ENCODE results near the gene PSMD13.

Gene PSMD13

DNA sequence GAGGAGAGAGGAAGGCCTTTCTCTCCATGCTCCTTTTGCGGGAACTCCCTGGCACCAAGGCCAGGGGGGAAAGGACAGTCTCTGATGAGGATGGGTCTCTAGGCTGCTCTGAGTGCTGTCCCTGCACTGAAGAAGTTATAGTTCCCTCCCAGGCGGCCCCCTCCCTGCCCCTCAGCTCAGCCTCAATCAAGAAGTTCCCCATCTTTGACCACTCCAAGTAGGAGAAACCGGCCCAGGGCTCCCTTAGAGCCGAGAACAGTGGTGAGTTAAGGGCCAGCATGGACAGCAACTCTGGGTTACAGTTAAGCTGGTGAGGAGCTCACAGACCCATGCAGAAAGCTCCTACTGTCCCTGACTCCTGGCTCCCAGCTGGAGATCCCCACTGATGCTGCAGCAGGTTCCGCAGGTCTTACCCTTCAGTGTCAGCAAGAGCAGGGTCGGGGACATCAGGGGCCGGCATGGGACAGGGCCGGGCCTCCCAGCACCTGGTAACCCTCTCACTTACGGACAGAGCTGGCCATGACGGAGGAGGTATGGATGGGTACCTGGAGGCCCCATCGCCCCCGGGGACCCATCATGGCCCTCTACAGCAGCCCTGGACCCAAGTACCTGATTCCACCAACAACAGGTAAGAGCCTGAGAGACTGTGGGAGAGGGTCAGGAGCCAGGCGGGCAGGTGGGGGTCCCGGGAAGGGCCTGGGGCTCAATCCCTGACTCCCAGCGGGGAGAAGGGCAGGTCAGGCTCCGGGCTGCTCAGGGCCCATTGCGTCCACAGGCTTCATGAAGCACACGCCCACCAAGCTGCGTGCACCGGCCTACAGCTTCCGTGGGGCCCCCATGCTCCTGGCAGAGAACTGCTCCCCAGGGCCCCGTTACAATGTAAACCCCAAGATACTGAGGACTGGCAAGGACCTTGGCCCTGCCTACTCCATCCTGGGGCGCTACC lies 39.7 kb upstream of the PSMD13 start:
- H3K27ac ChIP-seq (replicated peaks) = no peak overlapping the region
- peak in 1 of 2 experiments; percentile 0 for DNase-seq (ENCODE audit: low read depth in 1 of 2, low spot score in 1 of 2)
- H3K4me3 ChIP-seq (replicated peaks; ENCODE audit: insufficient read depth, low read length) = no peak overlapping the region
- no peaks in the 10 kb centered on the region for H3K27me3 ChIP-seq (ENCODE audit: insufficient read depth, poor library complexity, severe bottlenecking)
- TF ChIP-seq, protein P1, sequence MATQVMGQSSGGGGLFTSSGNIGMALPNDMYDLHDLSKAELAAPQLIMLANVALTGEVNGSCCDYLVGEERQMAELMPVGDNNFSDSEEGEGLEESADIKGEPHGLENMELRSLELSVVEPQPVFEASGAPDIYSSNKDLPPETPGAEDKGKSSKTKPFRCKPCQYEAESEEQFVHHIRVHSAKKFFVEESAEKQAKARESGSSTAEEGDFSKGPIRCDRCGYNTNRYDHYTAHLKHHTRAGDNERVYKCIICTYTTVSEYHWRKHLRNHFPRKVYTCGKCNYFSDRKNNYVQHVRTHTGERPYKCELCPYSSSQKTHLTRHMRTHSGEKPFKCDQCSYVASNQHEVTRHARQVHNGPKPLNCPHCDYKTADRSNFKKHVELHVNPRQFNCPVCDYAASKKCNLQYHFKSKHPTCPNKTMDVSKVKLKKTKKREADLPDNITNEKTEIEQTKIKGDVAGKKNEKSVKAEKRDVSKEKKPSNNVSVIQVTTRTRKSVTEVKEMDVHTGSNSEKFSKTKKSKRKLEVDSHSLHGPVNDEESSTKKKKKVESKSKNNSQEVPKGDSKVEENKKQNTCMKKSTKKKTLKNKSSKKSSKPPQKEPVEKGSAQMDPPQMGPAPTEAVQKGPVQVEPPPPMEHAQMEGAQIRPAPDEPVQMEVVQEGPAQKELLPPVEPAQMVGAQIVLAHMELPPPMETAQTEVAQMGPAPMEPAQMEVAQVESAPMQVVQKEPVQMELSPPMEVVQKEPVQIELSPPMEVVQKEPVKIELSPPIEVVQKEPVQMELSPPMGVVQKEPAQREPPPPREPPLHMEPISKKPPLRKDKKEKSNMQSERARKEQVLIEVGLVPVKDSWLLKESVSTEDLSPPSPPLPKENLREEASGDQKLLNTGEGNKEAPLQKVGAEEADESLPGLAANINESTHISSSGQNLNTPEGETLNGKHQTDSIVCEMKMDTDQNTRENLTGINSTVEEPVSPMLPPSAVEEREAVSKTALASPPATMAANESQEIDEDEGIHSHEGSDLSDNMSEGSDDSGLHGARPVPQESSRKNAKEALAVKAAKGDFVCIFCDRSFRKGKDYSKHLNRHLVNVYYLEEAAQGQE (IDR thresholded peaks at IDR 0.05; ENCODE audit: insufficient replicate concordance, low read depth) = no peak
- TF ChIP-seq, protein P2, sequence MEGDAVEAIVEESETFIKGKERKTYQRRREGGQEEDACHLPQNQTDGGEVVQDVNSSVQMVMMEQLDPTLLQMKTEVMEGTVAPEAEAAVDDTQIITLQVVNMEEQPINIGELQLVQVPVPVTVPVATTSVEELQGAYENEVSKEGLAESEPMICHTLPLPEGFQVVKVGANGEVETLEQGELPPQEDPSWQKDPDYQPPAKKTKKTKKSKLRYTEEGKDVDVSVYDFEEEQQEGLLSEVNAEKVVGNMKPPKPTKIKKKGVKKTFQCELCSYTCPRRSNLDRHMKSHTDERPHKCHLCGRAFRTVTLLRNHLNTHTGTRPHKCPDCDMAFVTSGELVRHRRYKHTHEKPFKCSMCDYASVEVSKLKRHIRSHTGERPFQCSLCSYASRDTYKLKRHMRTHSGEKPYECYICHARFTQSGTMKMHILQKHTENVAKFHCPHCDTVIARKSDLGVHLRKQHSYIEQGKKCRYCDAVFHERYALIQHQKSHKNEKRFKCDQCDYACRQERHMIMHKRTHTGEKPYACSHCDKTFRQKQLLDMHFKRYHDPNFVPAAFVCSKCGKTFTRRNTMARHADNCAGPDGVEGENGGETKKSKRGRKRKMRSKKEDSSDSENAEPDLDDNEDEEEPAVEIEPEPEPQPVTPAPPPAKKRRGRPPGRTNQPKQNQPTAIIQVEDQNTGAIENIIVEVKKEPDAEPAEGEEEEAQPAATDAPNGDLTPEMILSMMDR (IDR thresholded peaks at IDR 0.05; ENCODE audit: insufficient read depth, low read length) = no peak
- TF ChIP-seq SPI1 (IDR thresholded peaks at IDR 0.05; ENCODE audit: borderline replicate concordance, low read depth) (no peak), POLR2AphosphoS5 (IDR thresholded peaks at IDR 0.05; ENCODE audit: low read depth) (no peak), GABPA (IDR thresholded peaks at IDR 0.05; ENCODE audit: low read depth) (no peak)

DNA sequence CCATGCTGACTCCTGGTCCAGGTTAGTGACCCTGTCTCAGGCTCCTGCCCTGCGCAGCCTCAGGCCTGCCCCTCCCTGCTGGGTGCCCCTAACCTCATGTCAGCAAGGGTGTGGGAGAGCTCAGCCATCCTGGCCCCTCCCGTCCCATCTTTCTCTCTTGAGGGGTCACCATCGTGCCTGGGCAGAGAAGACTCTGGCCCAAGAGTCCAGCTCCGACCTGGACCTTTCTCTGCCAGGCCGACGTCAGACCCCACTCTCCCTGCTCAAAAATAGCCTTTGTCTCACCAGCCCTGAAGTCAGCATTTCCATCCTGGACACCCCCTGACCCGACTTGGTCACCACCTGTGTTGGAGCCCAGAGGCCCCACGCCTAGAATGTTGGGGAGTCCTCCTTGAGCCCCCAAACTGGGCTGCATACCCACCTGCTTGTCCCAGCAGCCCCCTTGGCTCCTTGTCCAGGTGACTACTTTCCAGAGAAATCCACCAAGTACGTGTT lies 39.0 kb upstream of the PSMD13 start:
- Histone ChIP-seq H3K27me3 (ENCODE audit: insufficient read depth, poor library complexity, severe bottlenecking) (no peaks in the 10 kb centered on the region), H3K4me3 (replicated peaks; ENCODE audit: insufficient read depth, low read length) (no peak overlapping the region), H3K27ac (replicated peaks) (no peak overlapping the region)
- DNase-seq (ENCODE audit: low read depth in 1 of 2, low spot score in 1 of 2) = peak in 1 of 2 experiments; percentile 0
- TF ChIP-seq POLR2AphosphoS5 (IDR thresholded peaks at IDR 0.05; ENCODE audit: low read depth) (no peak), SPI1 (IDR thresholded peaks at IDR 0.05; ENCODE audit: borderline replicate concordance, low read depth) (no peak), GABPA (IDR thresholded peaks at IDR 0.05; ENCODE audit: low read depth) (no peak)
- TF ChIP-seq, protein P2 (IDR thresholded peaks at IDR 0.05; ENCODE audit: insufficient read depth, low read length) = no peak
- TF ChIP-seq, protein P1 (IDR thresholded peaks at IDR 0.05; ENCODE audit: insufficient replicate concordance, low read depth) = no peak

DNA sequence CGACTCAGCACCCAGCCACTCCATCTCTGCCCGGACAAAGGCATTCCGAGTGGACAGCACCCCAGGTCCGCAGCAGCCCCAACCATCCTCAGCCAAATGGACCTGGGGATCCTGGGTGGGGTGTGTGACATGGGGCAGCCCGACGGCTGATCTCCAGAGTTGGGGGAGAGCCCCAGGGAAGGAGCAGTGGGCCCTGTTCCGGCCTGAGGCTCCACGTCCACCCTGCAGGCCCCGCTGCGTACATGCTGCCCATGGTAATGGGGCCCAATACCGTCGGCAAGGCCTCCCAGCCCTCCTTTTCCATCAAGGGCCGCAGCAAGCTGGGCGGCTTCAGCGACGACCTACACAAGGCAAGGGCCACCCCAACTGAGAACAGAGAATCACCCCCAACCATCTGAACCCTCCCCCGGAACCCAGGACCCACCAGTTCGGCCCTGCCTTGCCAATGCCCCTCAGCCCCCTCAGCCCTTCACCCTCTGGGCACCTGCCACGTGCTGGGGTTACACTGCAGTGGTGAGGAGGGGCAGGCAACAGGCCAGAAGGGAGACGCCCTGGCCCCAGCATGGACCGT lies 38.5 kb upstream of the PSMD13 start:
- no peaks in the 10 kb centered on the region for H3K27me3 ChIP-seq (ENCODE audit: insufficient read depth, poor library complexity, severe bottlenecking)
- no peak for TF ChIP-seq SPI1 (IDR thresholded peaks at IDR 0.05; ENCODE audit: borderline replicate concordance, low read depth)
- TF ChIP-seq, protein P1 (IDR thresholded peaks at IDR 0.05; ENCODE audit: insufficient replicate concordance, low read depth) = no peak
- TF ChIP-seq, protein P2 (IDR thresholded peaks at IDR 0.05; ENCODE audit: insufficient read depth, low read length) = no peak
- TF ChIP-seq POLR2AphosphoS5 (IDR thresholded peaks at IDR 0.05; ENCODE audit: low read depth) = no peak
- TF ChIP-seq GABPA (IDR thresholded peaks at IDR 0.05; ENCODE audit: low read depth) = no peak
- peak in 1 of 2 experiments; percentile 0 for DNase-seq (ENCODE audit: low read depth in 1 of 2, low spot score in 1 of 2)
- H3K4me3 ChIP-seq (replicated peaks; ENCODE audit: insufficient read depth, low read length) = no peak overlapping the region
- H3K27ac ChIP-seq (replicated peaks) = no peak overlapping the region
